NT2/D1 (cell line): ENCODE measurements around the gene OPN3.

Source experiments
- SUZ12 ChIP-seq: IDR thresholded peaks from 2 replicates; pipeline ENCODE4 v1.6.1; 2011; ENCODE audit not compliant: insufficient read length, insufficient read depth; ENCODE audit errors: extremely low read depth
- ZNF274 ChIP-seq: IDR thresholded peaks from 2 replicates; pipeline ENCODE4 v1.6.1; 2011; ENCODE audit warnings: mild to moderate bottlenecking, low read depth, low read length

DNA sequence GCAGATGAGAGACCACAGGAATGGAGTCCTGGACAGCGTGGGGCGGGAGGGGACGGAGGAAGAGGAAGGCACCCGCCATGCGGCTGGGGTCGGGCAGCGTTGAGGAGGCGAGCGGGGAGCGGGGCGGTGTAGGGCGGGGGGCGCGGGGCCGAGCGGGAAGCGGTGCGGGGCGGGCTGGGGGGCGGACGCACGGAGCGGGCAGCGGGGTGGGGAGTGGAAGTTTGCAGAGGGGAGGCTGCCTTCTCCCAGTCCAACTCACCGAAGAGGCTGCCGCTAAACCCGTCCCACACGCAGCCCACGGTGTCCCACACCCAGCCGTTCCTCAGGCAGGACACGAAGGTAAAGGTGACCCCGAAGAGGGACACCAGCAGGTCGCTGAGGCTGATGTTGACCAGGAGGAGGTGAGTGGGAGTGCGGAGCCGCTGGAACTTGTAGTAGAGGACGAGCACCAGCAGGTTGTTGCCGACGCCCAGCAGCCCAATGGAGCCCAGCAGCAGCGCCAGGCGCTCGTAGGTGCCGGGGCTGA lies 483 bp downstream of the OPN3 start:
- no peak for TF ChIP-seq SUZ12
- no peak for TF ChIP-seq ZNF274
